IMR-90 (cell line): ENCODE data around the gene IFFO2. TPM values are rescaled to one million over a fixed set of nuclear protein-coding genes. Genes with fewer than 3 reads are reported as not detected.

Experiments
- ATAC-seq: fragments of 200-7000 bp; cut with Tn5 transposase; 2 replicates; pipeline ENCODE4 v1.9.1; 2020; ENCODE audit warnings: low read depth, mild to moderate bottlenecking, moderate library complexity
- BruUV-seq: library from RNA; stranded (reverse); fragments of 400-500 nt; replicated peaks from 2 replicates; lab custom pipeline; 2021; lab: Mats Ljungman, UMichigan
- CTCF ChIA-PET: fragments of 300-600 bp; formaldehyde crosslinking; extraction: SDS; loops from one replicate; lab custom pipeline; 2021; ENCODE audit warnings: antibody characterized with exemption; lab: Yijun Ruan, JAX
- POLR2A ChIA-PET: fragments of 300-600 bp; sonication (Branson Sonifier 250); formaldehyde crosslinking; loops from one replicate; lab custom pipeline; 2022; ENCODE audit warnings: antibody characterized with exemption; ENCODE audit not compliant: unreplicated experiment; lab: Charles Lee
- DNase-seq: peaks from one replicate; pipeline ENCODE4 v3.0.0; 2013
- H2AFZ ChIP-seq: replicated peaks from 2 replicates; pipeline ENCODE3; 2013; ENCODE audit warnings: low read length, mild to moderate bottlenecking; ENCODE audit not compliant: poor library complexity
- H2AK5ac ChIP-seq: 2 replicates; pipeline ENCODE4 v1.6.1; 2013; ENCODE audit warnings: low read depth, low read length, inconsistent platforms
- H2AK9ac ChIP-seq: replicated peaks from 2 replicates; pipeline ENCODE3; 2013; ENCODE audit warnings: mild to moderate bottlenecking, low read depth, low read length, moderate library complexity; ENCODE audit not compliant: poor library complexity
- H2BK120ac ChIP-seq: 2 replicates; pipeline ENCODE4 v1.6.1; 2013; ENCODE audit warnings: low read depth, low read length, inconsistent platforms
- H2BK15ac ChIP-seq: 3 replicates; pipeline ENCODE4 v1.6.1; 2013; ENCODE audit warnings: low read depth, low read length, inconsistent platforms
- H2BK20ac ChIP-seq: 2 replicates; pipeline ENCODE4 v1.6.1; 2013; ENCODE audit warnings: low read depth, mild to moderate bottlenecking, inconsistent platforms, low read length, moderate library complexity
- H2BK5ac ChIP-seq: 2 replicates; pipeline ENCODE4 v1.6.1; 2013; ENCODE audit warnings: mild to moderate bottlenecking, low read depth, low read length, inconsistent platforms; ENCODE audit not compliant: poor library complexity, severe bottlenecking
- H3K14ac ChIP-seq: replicated peaks from 2 replicates; pipeline ENCODE4 v1.6.1; 2013; ENCODE audit warnings: low read depth, low read length, inconsistent platforms
- H3K18ac ChIP-seq: 2 replicates; pipeline ENCODE4 v1.6.1; 2013; ENCODE audit warnings: low read depth, low read length, control low read depth
- H3K23ac ChIP-seq: 2 replicates; pipeline ENCODE4 v1.6.1; 2013; ENCODE audit warnings: low read depth, low read length, inconsistent platforms
- H3K27ac ChIP-seq: 2 replicates; pipeline ENCODE4 v1.5.1; 2013; ENCODE audit warnings: mild to moderate bottlenecking, control low read depth, low read length; ENCODE audit not compliant: insufficient read depth
- H3K27me3 ChIP-seq: 2 replicates; pipeline ENCODE4 v1.6.1; 2013; ENCODE audit warnings: low read length; ENCODE audit not compliant: control insufficient read depth, insufficient read depth
- H3K36me3 ChIP-seq: 2 replicates; pipeline ENCODE4 v1.6.1; 2013; ENCODE audit warnings: low read length, mixed read lengths; ENCODE audit not compliant: control insufficient read depth, insufficient read depth
- H3K4ac ChIP-seq: 2 replicates; pipeline ENCODE4 v1.6.1; 2013; ENCODE audit warnings: low read depth, low read length, inconsistent platforms
- H3K4me1 ChIP-seq: 2 replicates; pipeline ENCODE4 v1.6.1; 2013; ENCODE audit warnings: low read length, mixed read lengths; ENCODE audit not compliant: control insufficient read depth, insufficient read depth
- H3K4me2 ChIP-seq: 2 replicates; pipeline ENCODE4 v1.6.1; 2013; ENCODE audit warnings: low read depth, mild to moderate bottlenecking, control low read depth, low read length, moderate library complexity
- H3K4me3 ChIP-seq: 2 replicates; pipeline ENCODE4 v1.5.1; 2013; ENCODE audit warnings: low read depth, mild to moderate bottlenecking, control low read depth, low read length, moderate library complexity; ENCODE audit not compliant: insufficient read depth
- H3K56ac ChIP-seq: 2 replicates; pipeline ENCODE4 v1.6.1; 2013; ENCODE audit warnings: low read length, inconsistent platforms; ENCODE audit not compliant: insufficient read depth; ENCODE audit errors: extremely low read depth
- H3K79me1 ChIP-seq, 2 experiments: 2 replicates each; pipeline ENCODE4 v1.6.1; 2013; ENCODE audit warnings: low read length in 2 of 2, inconsistent platforms in 1 of 2, low read depth in 1 of 2
- H3K9ac ChIP-seq: 2 replicates; pipeline ENCODE4 v1.6.1; 2013; ENCODE audit warnings: low read depth, low read length, control low read depth
- H3K9me1 ChIP-seq: 2 replicates; pipeline ENCODE4 v1.6.1; 2013; ENCODE audit warnings: low read length, inconsistent platforms; ENCODE audit not compliant: insufficient read depth
- H3K9me3 ChIP-seq: 2 replicates; pipeline ENCODE4 v1.6.1; 2013; ENCODE audit warnings: low read length; ENCODE audit not compliant: control insufficient read depth, insufficient read depth
- H4K20me1 ChIP-seq: 2 replicates; pipeline ENCODE4 v1.6.1; 2013; ENCODE audit warnings: low read length, inconsistent platforms; ENCODE audit not compliant: insufficient read depth
- H4K5ac ChIP-seq: 2 replicates; pipeline ENCODE4 v1.6.1; 2013; ENCODE audit warnings: mild to moderate bottlenecking, low read depth, low read length, control low read depth
- H4K8ac ChIP-seq, 2 experiments: 2 replicates each; pipeline ENCODE4 v1.6.1; 2013; ENCODE audit warnings: low read depth in 2 of 2, low read length in 2 of 2, control low read depth in 1 of 2, inconsistent platforms in 1 of 2
- H4K91ac ChIP-seq: 2 replicates; pipeline ENCODE4 v1.6.1; 2013; ENCODE audit warnings: low read depth, low read length, inconsistent platforms; ENCODE audit not compliant: insufficient read depth
- CEBPB ChIP-seq: IDR thresholded peaks from 2 replicates; pipeline ENCODE4 v1.6.1; 2012; ENCODE audit warnings: low read depth, low read length, improper control_type of control experiment
- CTCF ChIP-seq: conservative IDR thresholded peaks from 2 replicates; pipeline ENCODE4 v1.5.1; 2012; ENCODE audit warnings: mild to moderate bottlenecking, low read depth, low read length, improper control_type of control experiment
- ELK1 ChIP-seq: fragments of 150-350 bp; IDR thresholded peaks from 2 replicates; pipeline ENCODE4 v1.6.1; 2016; ENCODE audit warnings: low read depth, mild to moderate bottlenecking, low read length, moderate library complexity, borderline replicate concordance
- RCOR1 ChIP-seq: IDR thresholded peaks from 2 replicates; pipeline ENCODE4 v1.6.1; 2012; ENCODE audit warnings: mild to moderate bottlenecking, low read length, improper control_type of control experiment; ENCODE audit not compliant: insufficient replicate concordance
- WGBS, 2 experiments: methylation state at CpG; one replicate each; pipeline versions ENCODE4 v1.1.5 to v1.1.7; 2013; ENCODE audit warnings: missing lambda C conversion rate in 2 of 2; ENCODE audit not compliant: insufficient read length in 1 of 2; ENCODE audit errors: extremely low coverage in 2 of 2; 5-methylcytosine and 5-hydroxymethylcytosine counted together
- dilution Hi-C: fragments of 300-500 bp; cut with HindIII; formaldehyde crosslinking; loops from one replicate; pipeline ENCODE4 v1.14.3; 2018; ENCODE audit warnings: low sequenced_read_pairs; ENCODE audit not compliant: unreplicated experiment
- in situ Hi-C: fragments of 300-500 bp; cut with MboI; formaldehyde crosslinking; loops from 3 replicates; pipeline ENCODE4 v1.14.3; 2019; ENCODE audit warnings: low sequenced_read_pairs, inconsistent platforms, mixed read lengths
- intact Hi-C: fragments of 100-400 bp; cut with micrococcal nuclease; formaldehyde crosslinking; loops from 2 replicates; pipeline ENCODE4 v1.10.0; 2022
- polyA plus RNA-seq, 3 experiments: library from polyadenylated mRNA; depleted of rRNA; stranded (reverse); fragments of >200 nt; gene quantifications; 2 replicates each; pipeline ENCODE4 v1.2.3, GENCODE V29; 2012; ENCODE audit warnings: low replicate concordance in 1 of 3
- total RNA-seq: library from RNA; depleted of rRNA; stranded (reverse); fragments of >200 nt; gene quantifications from 2 replicates; pipeline ENCODE4 v1.2.3, GENCODE V29; 2012
- TF ChIP-seq, protein P1 (sequence below): fragments of 150-350 bp; IDR thresholded peaks from 2 replicates; pipeline ENCODE4 v1.6.1; 2017; ENCODE audit warnings: mild to moderate bottlenecking, antibody characterized with exemption, low read length, low read depth

The IFFO2 gene
- total and polyA plus RNA-seq, 2 of the 4 experiments (the other 2 are of a cell fraction): 14.5 to 18.2 TPM

DNA sequence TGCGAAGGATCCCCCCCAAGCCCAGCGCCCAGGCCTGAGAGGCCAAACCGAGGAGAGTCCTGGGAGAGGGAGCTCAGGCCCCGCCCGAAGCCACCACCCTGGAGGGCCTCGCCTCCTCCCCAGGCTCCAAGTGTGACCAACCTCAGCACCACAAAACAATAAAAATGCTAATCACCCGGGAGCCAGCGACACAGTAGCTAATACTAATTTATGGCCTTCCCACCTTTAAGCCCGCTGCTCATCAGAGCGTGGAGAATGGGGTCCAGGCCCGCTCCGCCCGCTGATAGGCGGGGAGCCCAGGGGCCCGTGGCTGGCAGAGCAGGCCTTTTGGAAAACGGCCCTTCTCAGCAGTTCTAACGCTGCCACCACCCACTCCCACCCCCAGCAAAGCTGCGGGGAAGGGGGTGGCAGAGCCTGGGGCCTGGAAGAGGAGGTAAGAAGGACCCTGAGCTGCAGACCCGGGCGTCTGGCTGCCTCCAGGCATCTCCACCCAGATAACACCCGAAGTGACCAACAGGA is 76.6 kb downstream of the IFFO2 start:
- ATAC-seq: no peak

More for the DNA sequence above, 76.6 kb downstream of the IFFO2 start:
- H3K4me2 ChIP-seq: no peak overlapping the region
- H3K27me3 ChIP-seq: no peaks in the 10 kb centered on the region
- H4K8ac ChIP-seq: no peak overlapping the region
- H2BK15ac ChIP-seq: no peak overlapping the region
- TF ChIP-seq CEBPB (no peak), RCOR1 (no peak), CTCF (no peak), ELK1 (no peak)
- TF ChIP-seq, protein P1, sequence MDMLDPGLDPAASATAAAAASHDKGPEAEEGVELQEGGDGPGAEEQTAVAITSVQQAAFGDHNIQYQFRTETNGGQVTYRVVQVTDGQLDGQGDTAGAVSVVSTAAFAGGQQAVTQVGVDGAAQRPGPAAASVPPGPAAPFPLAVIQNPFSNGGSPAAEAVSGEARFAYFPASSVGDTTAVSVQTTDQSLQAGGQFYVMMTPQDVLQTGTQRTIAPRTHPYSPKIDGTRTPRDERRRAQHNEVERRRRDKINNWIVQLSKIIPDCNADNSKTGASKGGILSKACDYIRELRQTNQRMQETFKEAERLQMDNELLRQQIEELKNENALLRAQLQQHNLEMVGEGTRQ: no peak
- H3K4me1 ChIP-seq: no peaks in the 10 kb centered on the region
- H3K27ac ChIP-seq: no peak overlapping the region
- intact Hi-C loops: no loop called here
- H2BK5ac ChIP-seq: no peak overlapping the region
- no peak overlapping the region for H3K23ac ChIP-seq
- no peak overlapping the region for H2BK120ac ChIP-seq
- no peak overlapping the region for H2BK20ac ChIP-seq
- H3K14ac ChIP-seq: no peak overlapping the region
- H3K9ac ChIP-seq: no peak overlapping the region
- H3K79me1 ChIP-seq: no peaks in the 10 kb centered on the region
- peaks cover 2% of the 10 kb centered on the region for H3K36me3 ChIP-seq
- no peak overlapping the region for H3K4me3 ChIP-seq
- H2AK5ac ChIP-seq: no peak overlapping the region
- H4K91ac ChIP-seq: no peak overlapping the region
- in situ Hi-C loops: loop anchor here (10.0 kb wide), 1 partner anchor 285 kb away; no protein-coding TSS in a partner anchor
- no peak overlapping the region for H3K4ac ChIP-seq
- no peak for DNase-seq
- ChIA-PET CTCF (no interaction called here), POLR2A (no interaction called here)
- H2AK9ac ChIP-seq: no peak overlapping the region
- no peak overlapping the region for H2AFZ ChIP-seq
- no TSS peak for BruUV-seq
- H4K20me1 ChIP-seq: no peaks in the 10 kb centered on the region; the same call in none of the 2 replicates
- dilution Hi-C loops: no loop called here
- 92% methylated on average over 2 of the region's 21 CpGs; no CpG with 5 or more reads in 1 of the 2 experiments for WGBS, 2 experiments
- no peak overlapping the region for H3K18ac ChIP-seq
- no peak overlapping the region for H3K56ac ChIP-seq
- no peaks in the 10 kb centered on the region for H3K9me1 ChIP-seq
- H3K9me3 ChIP-seq: no peaks in the 10 kb centered on the region
- H4K5ac ChIP-seq: no peak overlapping the region
